Right lobe of liver (tissue), 4 donors: ENCODE results near the gene GATA5.

ENCODE experiments used
- CTCF ChIP-seq, 4 donors: fragments of 200-600 bp in 3 of 4; fragments of 450-650 bp in 1 of 4; IDR thresholded peaks; one replicate each; pipeline versions ENCODE4 v1.5.1 to v1.8.0; 2016 to 2022; ENCODE audit warnings: antibody characterized with exemption in 4 of 4, mild to moderate bottlenecking in 2 of 4
- POLR2A ChIP-seq: fragments of 450-650 bp; IDR thresholded peaks from one replicate; pipeline ENCODE4 v1.6.1; 2017; ENCODE audit warnings: antibody characterized with exemption, mild to moderate bottlenecking
- donor health status: DM: no; HTN: no; CAD: no.
- donor health status: DM: no; HTN: no; CAD: no.
- donor health status: DM: no; HTN: yes; CAD: no.

GRCh38 chr20:62494980-62495748 is 19.4 kb upstream of the GATA5 start:
- TF ChIP-seq POLR2A: no peak
- TF ChIP-seq CTCF (IDR thresholded peaks at IDR 0.05): no peak
